ENCODE results near the gene MRNIP.
A peak's percentile ranks its signal among the peaks of the same experiment; 100 is the strongest.
"Not testable (repeated sequence)": the region's sequence is repeated elsewhere in the genome, so short reads cannot be mapped to it uniquely, and the experiment has no call there.

The MRNIP gene

DNA sequence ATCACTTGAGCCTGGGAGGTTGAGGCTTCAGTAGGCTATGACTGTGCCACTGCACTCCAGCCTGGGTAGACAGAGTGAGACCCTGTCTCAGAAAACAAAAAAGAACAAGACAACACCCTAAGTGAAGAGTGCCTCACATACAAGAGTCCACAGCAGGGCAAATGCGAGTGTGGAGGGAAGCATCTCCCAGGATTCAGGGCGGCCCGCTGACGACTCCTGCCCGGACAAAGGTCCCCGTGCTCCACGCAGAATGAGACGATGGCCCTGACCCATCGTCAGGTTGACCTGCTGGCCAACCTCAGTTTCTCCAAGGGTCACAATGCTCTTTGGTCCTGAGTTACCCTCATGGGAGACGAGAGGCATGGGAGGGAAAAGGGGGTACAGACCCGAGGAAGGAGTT is 18.3 kb downstream of the MRNIP start:
- DNase-seq (ENCODE audit: low read depth in 2 of 2) = no peak

DNA sequence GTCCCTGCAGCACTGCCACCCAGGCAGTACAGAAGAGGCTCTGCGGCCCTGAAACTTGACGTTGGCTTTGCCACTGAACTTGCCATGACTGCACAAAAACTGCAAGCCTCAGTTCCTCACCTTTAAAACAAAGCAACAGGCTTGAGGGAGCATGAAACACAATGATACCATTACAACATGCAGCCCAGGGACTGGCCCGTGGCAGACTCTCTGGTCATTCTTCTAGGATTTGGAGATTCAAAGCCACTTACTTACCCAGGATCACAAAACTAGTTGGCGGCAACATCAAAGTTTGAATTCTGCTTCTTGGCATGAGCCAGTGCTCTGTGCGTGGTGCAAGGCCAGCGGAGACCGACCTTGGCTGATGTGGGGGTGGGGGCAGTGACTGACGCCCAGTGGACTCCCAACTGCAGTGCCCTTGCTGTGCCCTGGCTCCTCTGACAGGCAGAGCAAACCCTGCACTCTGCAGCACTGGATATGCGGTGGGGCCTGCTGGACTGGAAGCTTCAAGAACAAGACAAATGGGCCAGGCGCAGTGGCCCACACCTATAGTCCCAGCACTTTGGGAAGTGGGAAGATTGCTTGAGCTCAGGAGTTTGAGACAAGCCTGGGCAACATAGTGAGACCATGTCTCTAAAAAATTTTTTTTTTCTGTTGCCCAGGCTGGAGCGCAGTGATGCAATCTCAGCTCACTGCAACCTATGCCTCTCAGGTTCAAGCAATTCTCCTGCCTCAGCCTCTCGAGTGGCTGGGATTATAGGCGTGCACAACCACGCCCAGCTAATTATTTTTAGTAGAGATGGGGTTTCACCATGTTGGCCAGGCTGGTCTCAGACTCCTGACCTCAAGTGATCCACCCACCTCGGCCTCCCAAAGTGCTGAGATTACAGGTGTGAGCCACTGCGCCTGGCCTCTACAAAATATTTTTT is 19.0 kb downstream of the MRNIP start:
- DNase-seq (ENCODE audit: low read depth in 2 of 2) = no peak

DNA sequence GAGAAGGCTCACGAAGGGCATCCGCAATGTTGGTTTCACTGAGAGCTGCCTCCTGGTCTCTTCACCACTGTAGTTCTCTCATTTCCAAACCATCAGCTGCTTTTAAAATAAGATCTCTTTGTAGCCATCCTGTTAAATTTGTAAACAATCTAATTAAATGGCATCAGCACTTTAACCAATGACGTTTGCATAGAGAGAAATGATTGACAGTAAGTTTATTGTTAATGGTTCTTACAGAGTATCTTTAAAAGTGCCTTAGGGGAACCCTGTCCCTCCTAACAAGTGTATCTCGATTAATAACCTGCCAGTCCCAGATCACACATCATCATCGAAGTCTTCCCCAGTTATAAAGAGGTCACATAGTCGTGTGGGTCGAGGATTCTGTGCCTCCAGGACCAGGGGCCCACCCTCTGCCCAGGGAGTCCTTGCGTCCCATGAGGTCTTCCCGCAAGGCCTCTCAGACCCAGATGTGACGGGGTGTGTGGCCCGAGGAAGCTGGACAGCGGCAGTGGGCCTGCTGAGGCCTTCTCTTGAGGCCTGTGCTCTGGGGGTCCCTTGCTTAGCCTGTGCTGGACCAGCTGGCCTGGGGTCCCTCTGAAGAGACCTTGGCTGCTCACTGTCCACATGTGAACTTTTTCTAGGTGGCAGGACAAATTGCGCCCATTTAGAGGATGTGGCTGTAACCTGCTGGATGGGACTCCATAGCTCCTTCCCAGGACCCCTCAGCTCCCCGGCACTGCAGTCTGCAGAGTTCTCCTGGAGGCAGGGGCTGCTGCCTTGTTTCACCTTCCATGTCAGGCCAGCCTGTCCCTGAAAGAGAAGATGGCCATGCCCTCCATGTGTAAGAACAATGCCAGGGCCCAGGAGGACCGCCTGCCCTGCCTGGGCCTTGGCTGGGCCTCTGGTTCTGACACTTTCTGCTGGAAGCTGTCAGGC is 21.3 kb downstream of the MRNIP start:
- DNase-seq (ENCODE audit: low read depth in 2 of 2) = no peak

DNA sequence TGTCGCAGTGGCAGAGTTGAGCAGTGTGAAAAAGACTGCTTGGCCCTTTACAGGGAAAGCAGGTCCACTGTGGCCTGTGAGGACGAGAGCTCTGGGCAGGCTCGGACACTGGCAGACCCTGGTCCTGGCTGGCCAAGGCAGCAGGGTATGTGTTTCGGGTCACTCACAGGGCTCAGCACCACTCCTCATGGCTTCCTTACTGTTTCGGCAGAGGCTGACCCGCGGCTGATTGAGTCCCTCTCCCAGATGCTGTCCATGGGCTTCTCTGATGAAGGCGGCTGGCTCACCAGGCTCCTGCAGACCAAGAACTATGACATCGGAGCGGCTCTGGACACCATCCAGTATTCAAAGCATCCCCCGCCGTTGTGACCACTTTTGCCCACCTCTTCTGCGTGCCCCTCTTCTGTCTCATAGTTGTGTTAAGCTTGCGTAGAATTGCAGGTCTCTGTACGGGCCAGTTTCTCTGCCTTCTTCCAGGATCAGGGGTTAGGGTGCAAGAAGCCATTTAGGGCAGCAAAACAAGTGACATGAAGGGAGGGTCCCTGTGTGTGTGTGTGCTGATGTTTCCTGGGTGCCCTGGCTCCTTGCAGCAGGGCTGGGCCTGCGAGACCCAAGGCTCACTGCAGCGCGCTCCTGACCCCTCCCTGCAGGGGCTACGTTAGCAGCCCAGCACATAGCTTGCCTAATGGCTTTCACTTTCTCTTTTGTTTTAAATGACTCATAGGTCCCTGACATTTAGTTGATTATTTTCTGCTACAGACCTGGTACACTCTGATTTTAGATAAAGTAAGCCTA is 22.2 kb downstream of the MRNIP start:
- peak; percentile 27 for DNase-seq (ENCODE audit: low read depth in 2 of 2)

DNA sequence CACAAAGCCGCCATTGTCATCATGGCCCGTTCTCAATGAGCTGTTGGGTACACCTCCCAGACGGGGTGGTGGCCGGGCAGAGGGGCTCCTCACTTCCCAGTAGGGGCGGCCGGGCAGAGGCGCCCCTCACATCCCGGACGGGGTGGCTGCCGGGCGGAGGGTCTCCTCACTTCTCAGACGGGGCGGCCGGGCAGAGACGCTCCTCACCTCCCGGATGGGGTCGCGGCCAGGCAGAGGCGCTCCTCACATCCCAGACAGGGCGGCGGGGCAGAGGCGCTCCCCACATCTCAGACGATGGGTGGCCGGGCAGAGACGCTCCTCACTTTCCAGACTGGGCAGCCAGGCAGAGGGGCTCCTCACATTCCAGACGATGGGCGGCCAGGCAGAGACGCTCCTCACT is 23.7 kb downstream of the MRNIP start:
- DNase-seq (ENCODE audit: low read depth in 2 of 2) = not testable (repeated sequence)

DNA sequence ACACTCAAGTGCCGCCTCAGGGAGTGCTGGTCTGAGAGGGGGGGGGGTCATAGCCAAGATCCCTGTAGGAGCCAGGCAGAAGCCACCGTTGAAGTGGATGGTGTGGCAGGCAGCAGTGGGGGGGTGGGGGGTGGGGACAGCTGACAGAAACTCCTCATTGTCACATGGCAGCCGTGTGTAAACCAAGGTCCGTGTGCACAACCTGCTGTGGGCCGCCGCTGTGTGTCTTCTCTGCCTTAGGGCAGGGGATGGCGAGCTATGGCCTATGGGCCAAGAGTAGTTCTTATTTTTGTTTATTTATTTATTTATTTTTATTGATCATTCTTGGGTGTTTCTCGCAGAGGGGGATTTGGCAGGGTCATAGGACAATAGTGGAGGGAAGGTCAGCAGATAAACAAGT is 24.5 kb downstream of the MRNIP start:
- DNase-seq (ENCODE audit: low read depth in 2 of 2) = no peak

DNA sequence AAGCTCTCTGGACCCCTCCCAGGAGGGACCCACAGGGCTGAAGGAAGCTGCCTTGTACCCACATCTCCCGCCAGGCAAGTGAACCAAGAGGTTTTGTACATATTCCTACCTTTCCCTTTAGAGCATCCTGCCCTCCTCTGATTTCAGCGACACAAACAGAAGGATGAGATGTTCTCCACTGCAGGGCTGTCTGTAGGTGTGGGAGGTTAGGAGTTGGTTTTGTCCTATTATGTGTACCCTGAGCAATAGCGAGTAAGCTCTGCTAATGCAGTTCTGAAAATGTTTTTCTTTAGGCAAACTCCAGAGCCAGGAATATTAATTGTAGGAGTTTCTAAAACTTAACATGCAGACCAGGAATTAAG is 24.9 kb downstream of the MRNIP start:
- no peak for DNase-seq (ENCODE audit: low read depth in 2 of 2)

DNA sequence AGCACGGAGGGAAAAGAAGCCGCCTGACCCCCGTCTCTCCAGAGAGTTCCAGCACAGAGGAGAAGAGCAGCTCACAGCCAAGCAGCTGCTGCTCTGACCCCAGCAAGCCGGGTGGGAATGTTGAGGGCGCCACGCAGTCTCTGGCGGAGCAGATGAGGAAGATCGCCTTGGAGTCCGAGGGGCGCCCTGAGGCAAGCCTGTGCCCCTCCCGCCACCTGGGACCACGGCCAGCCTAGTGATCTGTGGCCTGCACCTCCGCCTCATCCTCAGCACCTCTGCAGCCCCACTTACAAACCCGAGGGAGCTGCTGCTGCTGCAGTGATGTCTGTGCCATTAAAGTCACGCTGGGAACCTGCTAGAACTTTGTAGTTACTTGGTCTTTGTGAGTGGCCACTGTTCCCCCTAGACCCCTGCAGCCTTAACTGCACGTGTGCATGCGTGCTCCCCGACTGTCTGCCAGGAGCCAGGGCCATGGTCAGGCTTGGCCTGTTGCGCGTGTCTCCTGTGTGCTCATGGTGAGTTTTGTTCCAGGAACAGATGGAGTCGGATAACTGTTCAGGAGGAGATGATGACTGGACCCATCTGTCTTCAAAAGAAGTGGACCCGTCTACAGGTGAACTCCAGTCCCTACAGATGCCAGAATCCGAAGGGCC is 25.4 kb downstream of the MRNIP start:
- no peak for DNase-seq (ENCODE audit: low read depth in 2 of 2)

DNA sequence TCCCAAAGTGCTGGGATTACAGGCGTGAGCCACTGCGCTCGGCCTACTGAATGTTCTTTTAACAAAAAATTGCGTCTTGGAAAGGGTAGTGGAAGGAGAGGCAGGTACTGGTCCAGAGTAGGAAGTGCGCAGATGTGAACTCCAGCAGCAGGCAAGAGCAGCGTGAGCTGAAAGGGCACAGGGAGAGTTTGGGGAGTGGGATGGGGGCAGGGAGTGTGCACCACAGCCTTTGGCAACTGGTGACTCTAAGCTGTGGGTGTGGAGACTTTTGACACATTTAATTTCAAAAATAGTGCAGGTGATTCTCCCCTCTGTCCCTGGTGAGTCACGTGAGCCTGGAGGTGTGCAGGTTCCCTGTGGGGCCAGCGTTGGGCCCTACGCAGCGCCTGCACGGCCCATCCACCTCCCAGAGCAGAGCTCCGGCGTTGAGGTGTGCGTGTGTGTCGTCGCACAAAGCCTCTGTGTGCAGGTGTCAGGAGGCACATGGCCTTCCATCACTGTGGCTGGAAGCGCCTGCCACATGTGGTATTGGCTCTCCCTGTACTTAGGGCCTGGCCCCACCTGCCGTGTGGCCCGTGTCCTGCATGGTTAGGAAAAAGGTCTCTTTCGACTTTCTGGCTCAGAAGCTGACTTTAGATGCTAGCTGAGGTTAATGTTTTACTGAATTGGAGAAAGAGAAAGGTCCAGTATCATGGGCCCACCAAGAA is 26.4 kb downstream of the MRNIP start:
- no peak for DNase-seq (ENCODE audit: low read depth in 2 of 2)

DNA sequence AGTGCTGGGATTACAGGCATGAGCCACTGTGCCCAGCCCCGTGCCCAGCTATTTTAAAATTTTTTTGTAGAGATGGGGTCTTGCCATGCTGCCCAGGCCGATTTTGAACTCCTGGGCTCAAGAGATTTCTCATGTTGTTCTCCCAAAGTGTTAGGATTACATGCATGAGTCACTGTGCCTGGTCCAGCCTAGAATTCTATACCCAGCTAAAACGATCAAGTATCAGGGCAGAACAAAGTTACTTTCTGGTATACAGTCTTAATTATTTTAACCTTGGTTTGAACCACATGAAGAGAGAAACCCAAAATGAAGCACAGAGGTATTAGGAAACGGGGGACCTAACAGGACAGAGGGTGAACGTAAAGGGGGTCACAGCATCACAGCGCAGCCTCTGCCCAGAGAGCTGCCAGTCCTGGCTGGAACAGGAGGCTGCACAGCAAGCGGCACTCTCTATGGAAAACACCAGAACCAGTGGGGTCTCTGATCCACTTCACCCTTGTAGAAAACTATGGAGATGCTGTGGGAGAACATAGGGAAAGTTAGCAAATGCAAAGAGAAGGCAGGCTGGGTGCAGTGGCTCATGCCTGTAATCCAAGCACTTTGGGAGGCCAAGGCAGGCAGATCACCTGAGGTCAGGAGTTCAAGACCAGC is 27.7 kb downstream of the MRNIP start:
- DNase-seq (ENCODE audit: low read depth in 2 of 2) = no peak

DNA sequence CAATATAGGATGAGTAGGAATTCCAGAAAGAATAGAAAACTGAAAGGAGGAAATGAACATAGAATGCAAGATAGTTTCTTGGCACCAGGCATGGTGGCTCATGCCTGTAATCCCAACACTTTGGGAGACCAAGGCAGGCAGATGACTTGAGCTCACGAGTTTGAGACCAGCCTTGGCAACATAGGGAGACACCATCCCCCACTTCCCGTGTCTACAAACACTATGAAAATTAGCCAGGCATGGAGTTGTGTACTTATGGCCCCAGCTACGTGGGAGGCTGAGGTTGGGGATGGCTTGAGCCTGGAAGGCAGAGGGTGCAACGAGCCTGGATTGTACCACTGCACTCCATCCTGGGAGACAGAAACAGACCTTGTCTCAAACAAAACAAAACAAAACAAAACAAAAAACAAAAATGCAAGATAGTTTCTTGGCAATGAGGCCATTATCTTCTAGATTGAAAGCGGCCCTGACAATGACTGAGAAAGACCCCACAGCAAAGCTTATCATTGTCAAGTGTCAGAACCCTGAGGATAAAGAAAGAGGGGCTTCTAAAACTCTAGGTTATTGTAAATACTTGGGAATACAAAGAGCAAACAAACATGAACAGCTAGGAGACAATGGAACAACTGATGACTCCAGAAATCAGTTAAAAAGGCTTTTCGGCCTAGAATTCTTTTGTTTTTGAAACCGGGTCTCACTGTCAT is 28.7 kb downstream of the MRNIP start:
- DNase-seq (ENCODE audit: low read depth in 2 of 2) = no peak

DNA sequence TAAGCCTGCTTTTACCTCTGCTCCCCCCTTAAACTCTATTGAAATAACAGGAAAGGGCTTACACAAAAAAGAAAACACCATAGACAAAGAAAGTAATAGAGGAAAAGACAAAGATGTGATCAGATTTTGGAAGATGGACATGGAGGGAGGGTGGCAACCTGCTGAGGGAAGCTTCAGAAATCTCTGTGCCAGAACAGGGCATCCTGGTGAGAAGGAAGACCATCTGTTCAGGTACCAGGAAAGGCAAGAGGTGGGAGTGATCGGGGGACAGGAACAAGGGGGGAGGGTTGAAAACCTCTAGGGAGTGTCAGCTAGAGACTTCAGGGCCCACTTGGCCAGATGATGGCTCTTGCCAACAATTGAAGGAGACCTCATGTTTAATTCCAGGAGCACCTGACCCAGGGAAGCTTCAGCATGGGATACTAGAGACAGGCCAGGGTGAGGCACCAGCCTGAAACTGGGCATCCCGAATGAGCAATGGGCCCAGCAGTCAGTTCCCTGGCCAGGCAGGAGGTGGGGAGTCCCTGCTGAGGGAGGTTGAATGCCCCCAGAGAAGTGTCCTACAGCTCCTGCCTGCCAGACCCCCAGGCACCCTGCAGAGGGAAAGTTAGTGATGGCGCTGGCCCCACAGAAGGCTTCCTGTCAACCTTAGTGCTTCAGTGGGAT is 29.7 kb downstream of the MRNIP start:
- no peak for DNase-seq (ENCODE audit: low read depth in 2 of 2)

DNA sequence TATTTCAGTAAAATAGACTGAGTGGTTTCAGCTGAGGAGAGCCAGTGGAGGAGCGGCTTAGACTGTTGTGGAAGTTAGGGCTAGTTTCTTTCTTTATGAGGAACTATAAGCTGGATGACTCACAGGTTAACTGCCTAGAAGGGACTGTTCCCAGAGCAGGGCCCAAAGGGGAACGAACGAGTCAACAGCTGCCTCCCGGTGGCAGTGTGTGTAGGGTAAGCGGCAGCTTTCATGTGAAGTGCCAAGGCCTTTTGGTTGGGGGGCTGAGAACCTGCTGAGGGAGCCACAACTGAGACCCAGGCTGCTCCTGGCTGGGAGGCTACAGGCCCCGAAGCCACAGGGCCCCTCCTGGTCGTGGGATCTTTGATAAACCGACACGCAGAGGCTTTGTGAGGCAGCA is 30.9 kb downstream of the MRNIP start:
- DNase-seq (ENCODE audit: low read depth in 2 of 2) = no peak

DNA sequence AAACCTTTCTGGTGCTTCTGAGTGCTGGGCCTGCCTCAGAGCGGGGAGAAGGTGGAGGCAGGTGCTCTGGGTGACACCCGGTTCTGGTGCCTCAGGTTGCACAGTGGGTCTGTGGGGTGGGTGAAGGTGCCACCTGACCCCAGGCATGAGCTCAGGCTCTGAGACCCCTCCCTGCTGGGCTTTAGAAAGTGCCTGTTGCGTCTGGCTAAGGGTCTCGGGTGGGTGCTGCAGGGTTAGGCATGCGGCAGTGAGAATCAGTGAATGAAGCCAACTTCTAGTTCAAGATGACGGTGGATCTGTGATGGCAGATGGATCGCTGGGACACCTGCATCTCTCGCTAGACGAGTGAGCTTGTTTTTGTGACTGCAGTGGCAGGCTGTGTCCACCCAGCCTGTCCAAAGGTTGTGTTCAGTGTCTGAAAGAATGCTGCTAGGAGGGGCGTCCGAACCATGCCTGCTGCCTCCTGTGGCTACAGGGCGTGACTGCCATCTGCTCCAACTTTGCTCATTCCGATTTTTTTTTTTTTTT is 32.9 kb downstream of the MRNIP start:
- no peak for DNase-seq (ENCODE audit: low read depth in 2 of 2)

DNA sequence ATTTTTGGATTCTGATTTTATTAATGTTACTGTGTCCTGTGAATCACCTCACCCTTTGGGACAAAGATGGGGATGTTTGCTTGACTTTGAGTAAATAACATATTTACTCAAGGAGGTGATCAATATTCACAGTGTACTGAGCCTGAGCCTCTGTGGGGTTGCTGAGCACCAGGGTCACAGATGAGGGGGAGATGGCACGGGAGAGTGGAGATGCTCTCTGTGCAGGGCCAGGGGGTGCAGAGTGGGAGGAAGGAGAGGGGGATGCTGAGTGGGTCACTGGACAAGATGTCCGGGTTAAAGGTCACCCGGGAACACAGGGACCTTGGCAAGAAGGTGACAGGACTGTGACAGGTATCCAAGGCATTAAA is 33.9 kb downstream of the MRNIP start:
- no peak for DNase-seq (ENCODE audit: low read depth in 2 of 2)

DNA sequence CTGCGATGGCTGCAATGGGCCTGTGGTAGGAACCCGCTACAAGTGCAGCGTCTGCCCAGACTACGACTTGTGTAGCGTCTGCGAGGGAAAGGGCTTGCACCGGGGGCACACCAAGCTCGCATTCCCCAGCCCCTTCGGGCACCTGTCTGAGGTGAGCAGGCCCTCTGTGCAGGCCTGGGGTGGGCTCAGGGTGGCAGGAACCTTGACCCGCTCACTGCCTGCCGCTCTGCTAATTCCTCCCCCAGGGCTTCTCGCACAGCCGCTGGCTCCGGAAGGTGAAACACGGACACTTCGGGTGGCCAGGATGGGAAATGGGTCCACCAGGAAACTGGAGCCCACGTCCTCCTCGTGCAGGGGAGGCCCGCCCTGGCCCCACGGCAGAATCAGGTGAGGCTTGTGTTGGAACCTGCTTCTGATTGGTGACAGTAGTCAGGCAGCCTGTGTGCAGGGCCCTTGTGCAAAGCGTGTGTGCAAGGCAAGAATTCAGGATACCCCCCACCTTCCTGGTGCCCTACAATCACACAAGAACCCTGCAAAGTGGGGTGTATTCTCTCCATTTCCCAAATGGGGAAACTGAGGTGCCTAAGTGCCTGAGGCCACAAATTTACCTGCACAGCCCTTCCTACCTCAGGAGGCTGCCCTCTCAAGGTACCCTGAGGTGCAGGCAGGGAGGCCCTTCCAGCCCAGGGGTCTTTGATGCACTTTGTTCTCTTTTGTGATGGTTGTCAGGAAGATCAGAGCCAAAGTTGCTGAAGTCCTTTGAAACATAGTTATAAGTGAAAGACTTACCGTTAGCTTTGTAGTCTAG is 34.5 kb downstream of the MRNIP start:
- no peak for DNase-seq (ENCODE audit: low read depth in 2 of 2)

DNA sequence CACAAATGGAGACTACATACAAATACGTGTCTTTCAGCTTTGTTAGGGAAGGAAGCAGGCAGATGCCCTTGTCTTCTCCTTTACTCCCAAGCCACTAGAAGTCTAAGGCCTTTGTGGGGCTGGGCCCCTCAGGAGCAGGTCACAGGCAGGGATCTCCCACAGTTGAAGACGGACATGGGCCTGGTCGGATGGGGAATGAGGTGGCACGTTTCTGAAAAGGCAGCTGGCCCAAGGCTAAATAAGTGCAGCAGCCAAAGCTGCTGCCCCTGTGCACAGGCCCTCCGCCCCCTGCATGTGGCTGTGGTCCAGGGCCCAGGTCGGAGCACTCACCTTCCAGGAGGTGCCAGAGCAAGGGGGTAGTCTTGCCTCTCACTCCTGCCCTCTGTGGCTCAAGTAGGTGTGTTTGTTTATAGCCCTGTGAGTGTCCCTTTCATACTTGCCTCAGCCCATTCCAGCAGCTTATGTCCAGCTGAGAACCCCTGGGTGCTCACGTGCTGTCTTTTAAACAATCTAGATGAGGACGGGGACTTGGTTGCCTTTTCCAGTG is 36.1 kb downstream of the MRNIP start:
- no peak for DNase-seq (ENCODE audit: low read depth in 2 of 2)

DNA sequence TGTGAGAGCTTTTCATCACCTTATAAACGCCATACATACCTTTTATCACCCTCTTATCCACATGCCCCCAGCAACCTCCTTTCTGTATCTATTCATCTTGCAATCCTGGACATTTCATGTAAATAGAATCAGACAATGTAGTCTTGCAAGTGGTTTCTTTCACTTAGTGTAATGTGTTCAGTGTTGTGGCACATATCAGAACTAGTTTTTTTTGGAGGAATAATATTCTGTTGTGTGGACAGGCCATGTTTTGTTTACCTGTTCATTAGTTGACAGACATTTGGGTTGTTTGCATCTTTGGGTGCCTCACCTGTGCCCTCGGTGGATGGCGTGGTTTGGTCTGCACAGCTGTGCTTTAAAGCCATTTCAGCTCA is 36.6 kb downstream of the MRNIP start:
- no peak for DNase-seq (ENCODE audit: low read depth in 2 of 2)
